ENCODE results near the gene ZNF430. TPM values are rescaled to one million over a fixed set of nuclear protein-coding genes. Genes with fewer than 3 reads are reported as not detected.
"Not testable (repeated sequence)": the region's sequence is repeated elsewhere in the genome, so short reads cannot be mapped to it uniquely, and the experiment has no call there.

The ZNF430 gene
- total RNA-seq (10 to 100 TPM; 18.7 to 20.5 TPM), polyA plus RNA-seq (57.4 TPM)

DNA sequence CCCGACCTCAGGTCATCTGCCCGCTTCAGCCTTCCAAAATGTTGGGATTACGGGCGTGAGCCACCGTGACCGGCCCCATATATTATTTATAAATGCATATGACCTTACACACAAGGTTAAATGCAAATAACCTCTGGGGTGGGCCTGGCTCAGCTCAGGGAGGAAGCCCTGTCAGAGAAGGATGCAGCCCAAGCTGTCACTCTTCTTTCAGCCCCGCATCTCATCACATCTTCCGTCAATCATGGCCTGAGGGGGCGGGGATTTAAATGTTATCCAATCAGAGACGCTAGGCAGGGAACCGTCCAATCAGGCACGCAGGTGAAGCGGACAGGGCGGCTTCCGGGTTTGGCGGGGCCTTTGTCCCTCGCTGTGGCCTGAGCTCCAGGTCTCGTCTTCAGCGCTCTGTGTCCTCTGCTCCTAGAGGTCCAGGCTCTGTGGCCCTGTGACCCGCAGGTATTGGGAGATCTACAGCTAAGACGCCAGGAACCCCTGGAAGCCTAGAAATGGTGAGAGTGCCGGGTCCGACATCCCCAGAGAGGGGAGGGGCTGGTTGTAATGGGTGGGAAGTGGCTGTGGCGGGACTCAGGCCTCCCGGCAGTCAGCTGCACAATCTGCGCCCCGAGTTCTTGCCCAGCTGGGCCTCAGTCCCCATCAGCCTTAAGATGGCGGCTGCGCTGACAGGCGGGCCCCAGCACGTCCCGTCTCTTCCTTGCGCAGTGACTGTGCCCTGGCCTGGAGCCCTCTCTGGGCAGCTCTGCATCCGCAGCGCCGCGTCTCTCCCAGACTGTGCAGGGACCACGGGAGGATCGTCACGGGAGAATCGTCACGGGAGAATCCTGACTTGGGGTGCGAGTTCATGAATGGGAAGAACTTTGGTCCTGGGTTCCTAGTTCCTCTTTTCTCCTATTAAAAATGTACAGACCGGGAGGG lies at the start of gene ZNF430:
ZNF430 (plus strand) TSS at position 360 of the 930 bp plus-strand sequence; CDS start at position 504, 144 bp downstream.
- Histone ChIP-seq H3K9me3 (ENCODE audit: low read length) (no peaks in the 10 kb centered on the region), H3K27me3 (ENCODE audit: insufficient read depth, low read length, poor library complexity, severe bottlenecking) (no peaks in the 10 kb centered on the region), H3K4me1 (ENCODE audit: insufficient read depth, low read length) (peaks cover 28% of the 10 kb centered on the region), H3K36me3 (ENCODE audit: insufficient read depth, low read length) (peaks cover 15% of the 10 kb centered on the region), H3K4me3 (ENCODE audit: low read length) (peak within 1 kb of the TSS; percentile 98), H3K27ac (ENCODE audit: low read depth, low read length) (peak within 1 kb of the TSS; percentile 98)
- DNase-seq, result peak; percentile 87 to 96 (median 92)
- H3K4me3 Mint-ChIP-seq, result peak within 1 kb of the TSS; percentile 99 to 100 (median 99)
- H3K9me3 Mint-ChIP-seq, result no peaks in the 10 kb centered on the region
- H3K27ac Mint-ChIP-seq, result peak within 1 kb of the TSS; percentile 97 to 100 (median 100)
- ChIA-PET CTCF (interaction anchor here (0.8 to 1.5 kb wide), 3 partner anchors 21 to 244 kb away, joined by 3 to 4 read pairs (median 3); partner anchors contain the start of gene ZNF66), POLR2A (interaction anchor here (0.6 to 2.1 kb wide), 11 partner anchors 21 to 1199 kb away, joined by 3 to 23 read pairs (median 5); partner anchors contain the start of genes ZNF429, ZNF431, ZNF506 and ZNF66)
- peaks cover 49 to 55% (median 55%) of the 10 kb centered on the region in 3 donors for H3K4me1 Mint-ChIP-seq
- peaks cover 8 to 47% (median 13%) of the 10 kb centered on the region in 3 donors for H3K36me3 Mint-ChIP-seq
- H3K27me3 Mint-ChIP-seq, result no peaks in the 10 kb centered on the region

DNA sequence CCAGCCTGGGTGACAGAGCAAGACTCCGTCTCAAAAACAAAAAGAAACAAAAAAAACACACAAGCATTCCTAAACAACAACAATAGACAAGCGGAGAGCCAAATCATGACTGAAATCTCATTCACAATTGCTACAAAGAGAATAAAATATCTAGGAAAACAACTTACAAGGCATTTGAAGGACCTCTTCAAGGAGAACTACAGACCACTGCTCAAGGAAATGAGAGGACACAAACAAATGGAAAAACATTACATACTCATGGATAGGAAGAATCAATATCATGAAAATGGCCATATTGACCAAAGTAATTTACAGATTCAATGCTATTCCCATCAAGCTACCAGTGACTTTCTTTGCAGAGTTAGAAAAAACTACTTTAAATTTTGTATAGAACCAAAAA lies 27.7 kb upstream of the ZNF430 start:
- H3K4me3 Mint-ChIP-seq; H3K27ac Mint-ChIP-seq; H3K36me3 ChIP-seq (ENCODE audit: insufficient read depth, low read length); H3K4me1 ChIP-seq (ENCODE audit: insufficient read depth, low read length); H3K27me3 ChIP-seq (ENCODE audit: insufficient read depth, low read length, poor library complexity, severe bottlenecking); H3K4me3 ChIP-seq (ENCODE audit: low read length); POLR2A ChIA-PET; DNase-seq; H3K27ac ChIP-seq (ENCODE audit: low read depth, low read length); H3K9me3 ChIP-seq (ENCODE audit: low read length); H3K27me3 Mint-ChIP-seq; H3K4me1 Mint-ChIP-seq; CTCF ChIA-PET: not testable (repeated sequence)
- Mint-ChIP-seq H3K9me3 (peaks cover 18 to 25% (median 20%) of the 10 kb centered on the region in 5 donors), H3K36me3 (peaks cover 0 to 18% (median 2%) of the 10 kb centered on the region in 3 donors)

DNA sequence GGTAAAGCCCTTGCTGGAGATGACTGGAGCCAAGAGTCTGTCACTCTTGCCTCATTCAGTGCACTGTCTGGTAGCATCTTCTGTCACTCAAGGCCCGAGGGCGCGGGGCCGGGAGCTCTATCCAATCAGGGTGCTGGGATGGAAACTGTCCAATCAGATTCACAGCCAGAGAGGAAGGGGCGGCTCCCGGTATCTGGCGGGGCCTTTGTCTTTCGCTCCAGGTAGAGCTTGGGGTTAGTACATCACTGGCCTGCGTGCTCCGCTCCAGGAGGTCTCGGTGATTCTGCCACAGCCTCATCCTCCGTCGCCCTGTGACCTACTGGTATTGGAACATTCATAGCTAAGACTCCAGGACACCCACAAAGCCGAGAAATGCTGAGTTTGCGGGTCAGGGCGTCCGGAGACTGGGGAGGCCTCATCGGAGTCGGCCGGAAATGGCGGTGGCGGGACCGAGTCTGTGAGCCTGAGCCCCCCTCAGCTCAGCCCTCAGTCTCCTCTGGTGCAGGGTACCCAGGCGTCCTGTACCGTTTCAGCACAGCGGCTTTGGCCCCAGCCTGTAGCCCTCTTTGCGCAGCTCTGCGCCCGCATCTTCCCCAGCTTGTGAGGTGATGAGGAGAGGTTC lies 20.6 kb upstream of the ZNF430 start:
- Mint-ChIP-seq H3K9me3 (no peaks in the 10 kb centered on the region), H3K4me1 (peaks cover 4 to 10% (median 7%) of the 10 kb centered on the region in 3 donors), H3K27ac (peak overlapping the region in 5 of 8 donors; percentile 32 to 84 (median 60)), H3K36me3 (no peaks in the 10 kb centered on the region), H3K27me3 (no peaks in the 10 kb centered on the region), H3K4me3 (peak overlapping the region; percentile 77 to 90 (median 87))
- ChIA-PET CTCF (interaction anchor here (1.0 to 1.3 kb wide), 5 partner anchors 20 to 483 kb away, joined by 3 to 4 read pairs (median 4); partner anchors contain the start of genes ZNF430, ZNF737 and ZNF85), POLR2A (interaction anchor here (0.6 to 1.7 kb wide), 3 partner anchors 21 to 828 kb away, joined by 3 to 23 read pairs (median 4); partner anchors contain the start of genes ZNF430 and ZNF85)
- H3K27ac ChIP-seq (ENCODE audit: low read depth, low read length), result no peak overlapping the region
- peak; percentile 75 to 91 (median 81) for DNase-seq
- H3K27me3 ChIP-seq (ENCODE audit: insufficient read depth, low read length, poor library complexity, severe bottlenecking), result no peaks in the 10 kb centered on the region
- H3K4me1 ChIP-seq (ENCODE audit: insufficient read depth, low read length), result peaks cover 5% of the 10 kb centered on the region
- H3K4me3 ChIP-seq (ENCODE audit: low read length), result peak overlapping the region; percentile 70
- no peaks in the 10 kb centered on the region for H3K36me3 ChIP-seq (ENCODE audit: insufficient read depth, low read length)
- H3K9me3 ChIP-seq (ENCODE audit: low read length), result no peaks in the 10 kb centered on the region

DNA sequence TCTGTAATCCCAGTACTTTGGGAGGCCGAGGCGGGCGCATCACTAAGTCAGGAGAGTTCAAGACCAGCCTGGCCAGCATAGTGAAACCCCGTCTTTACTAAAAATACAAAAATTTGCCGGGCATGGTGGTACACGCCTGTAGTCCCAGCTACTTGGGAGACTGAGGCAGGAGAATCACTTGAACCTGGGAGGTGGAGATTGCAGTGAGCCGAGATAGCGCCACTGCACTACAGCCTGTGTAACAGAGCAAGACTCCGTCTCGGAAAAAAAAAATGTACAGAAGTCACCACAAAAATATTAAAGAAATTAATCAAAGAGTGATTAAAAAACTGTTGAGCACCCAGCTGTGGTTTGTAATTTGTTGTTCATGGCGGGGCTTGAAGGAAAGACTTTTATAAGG lies 781 bp downstream of the ZNF430 start:
- Mint-ChIP-seq H3K27ac (peak overlapping the region; percentile 97 to 100 (median 100)), H3K36me3 (peaks cover 11 to 53% (median 19%) of the 10 kb centered on the region in 3 donors), H3K4me1 (peaks cover 52 to 62% (median 62%) of the 10 kb centered on the region in 3 donors), H3K4me3 (peak overlapping the region; percentile 99 to 100 (median 99))
- peaks cover 28% of the 10 kb centered on the region for H3K4me1 ChIP-seq (ENCODE audit: insufficient read depth, low read length)
- not testable (repeated sequence) for H3K27me3 ChIP-seq (ENCODE audit: insufficient read depth, low read length, poor library complexity, severe bottlenecking); DNase-seq; H3K9me3 ChIP-seq (ENCODE audit: low read length); H3K9me3 Mint-ChIP-seq; H3K27me3 Mint-ChIP-seq
- peak overlapping the region; percentile 98 for H3K4me3 ChIP-seq (ENCODE audit: low read length)
- H3K36me3 ChIP-seq (ENCODE audit: insufficient read depth, low read length), result peaks cover 15% of the 10 kb centered on the region
- ChIA-PET POLR2A (interaction anchor here (0.6 to 2.1 kb wide), 4 partner anchors 21 to 295 kb away, joined by 5 to 23 read pairs (median 8); partner anchors contain the start of genes ZNF431 and ZNF66), CTCF (interaction anchor here (1.1 to 1.5 kb wide), 2 partner anchors 22 to 245 kb away, joined by 3 to 4 read pairs; partner anchors contain the start of gene ZNF66)
- peak overlapping the region; percentile 98 for H3K27ac ChIP-seq (ENCODE audit: low read depth, low read length)

GRCh38 chr19:21022996-21023395 lies 2.5 kb downstream of the ZNF430 start:
- no peak for DNase-seq
- Histone ChIP-seq H3K27ac (ENCODE audit: low read depth, low read length) (no peak overlapping the region), H3K36me3 (ENCODE audit: insufficient read depth, low read length) (peaks cover 15% of the 10 kb centered on the region)

DNA sequence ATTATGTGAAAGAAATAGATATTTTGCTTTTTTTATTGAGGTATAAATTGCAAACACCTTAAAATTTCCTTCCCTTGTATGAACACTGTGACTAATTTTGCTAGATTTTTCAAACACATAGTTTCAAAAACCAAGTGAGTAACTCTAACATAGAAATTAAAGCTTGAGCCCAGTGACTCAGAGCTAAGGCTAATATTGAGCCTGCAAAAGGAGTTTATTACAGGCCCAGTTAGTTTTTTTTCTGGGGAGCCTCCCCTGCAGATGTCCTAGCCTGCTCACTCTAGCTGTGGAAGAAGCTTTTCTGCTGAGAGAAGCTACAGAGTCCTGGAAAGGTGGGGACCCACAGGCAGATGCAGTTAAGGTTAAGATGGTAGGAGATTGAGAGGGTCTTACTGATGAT lies 3.4 kb downstream of the ZNF430 start:
- H3K4me3 Mint-ChIP-seq, result peak overlapping the region in 4 of 7 donors; percentile 2 to 61 (median 34)

More at GRCh38 chr19:21022996-21023395, 2.5 kb downstream of the ZNF430 start:
- Mint-ChIP-seq H3K9me3 (no peaks in the 10 kb centered on the region), H3K27ac (peak overlapping the region; percentile 45 to 100 (median 85)), H3K27me3 (no peaks in the 10 kb centered on the region), H3K4me1 (peaks cover 67 to 79% (median 78%) of the 10 kb centered on the region in 3 donors), H3K36me3 (peaks cover 11 to 69% (median 30%) of the 10 kb centered on the region in 3 donors), H3K4me3 (peak overlapping the region in 6 of 7 donors; percentile 99 to 100 (median 99))
- H3K27me3 ChIP-seq (ENCODE audit: insufficient read depth, low read length, poor library complexity, severe bottlenecking), result no peaks in the 10 kb centered on the region
- H3K4me1 ChIP-seq (ENCODE audit: insufficient read depth, low read length), result peaks cover 39% of the 10 kb centered on the region
- no peak overlapping the region for H3K4me3 ChIP-seq (ENCODE audit: low read length)
- ChIA-PET POLR2A (no interaction called here), CTCF (no interaction called here)
- H3K9me3 ChIP-seq (ENCODE audit: low read length), result no peaks in the 10 kb centered on the region

DNA sequence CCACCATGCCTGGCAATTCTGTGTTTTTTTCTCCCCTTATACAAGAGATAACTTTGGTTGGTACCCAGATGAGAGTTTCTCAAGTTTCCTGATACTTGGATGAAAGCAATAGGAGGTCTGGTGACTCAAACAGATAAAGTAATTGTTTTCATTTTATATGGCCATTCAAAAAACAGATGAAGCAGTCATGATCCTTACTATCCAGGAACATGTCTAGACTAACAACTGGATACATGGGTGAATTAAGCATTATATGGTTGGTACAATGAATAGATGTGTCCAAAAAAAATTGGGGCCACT lies 8.5 kb downstream of the ZNF430 start:
- H3K4me3 Mint-ChIP-seq, result peak overlapping the region in 6 of 7 donors; percentile 6 to 64 (median 46)
- peaks cover 15 to 84% (median 34%) of the 10 kb centered on the region in 3 donors for H3K36me3 Mint-ChIP-seq
- Histone ChIP-seq H3K27ac (ENCODE audit: low read depth, low read length) (no peak overlapping the region), H3K27me3 (ENCODE audit: insufficient read depth, low read length, poor library complexity, severe bottlenecking) (no peaks in the 10 kb centered on the region), H3K36me3 (ENCODE audit: insufficient read depth, low read length) (peaks cover 11% of the 10 kb centered on the region), H3K9me3 (ENCODE audit: low read length) (no peaks in the 10 kb centered on the region), H3K4me1 (ENCODE audit: insufficient read depth, low read length) (peaks cover 26% of the 10 kb centered on the region), H3K4me3 (ENCODE audit: low read length) (no peak overlapping the region)
- ChIA-PET CTCF (no interaction called here), POLR2A (no interaction called here)
- peaks cover 61 to 85% (median 82%) of the 10 kb centered on the region in 3 donors for H3K4me1 Mint-ChIP-seq
- no peaks in the 10 kb centered on the region for H3K9me3 Mint-ChIP-seq
- no peak for DNase-seq
- peak overlapping the region; percentile 15 to 77 (median 60) for H3K27ac Mint-ChIP-seq
- H3K27me3 Mint-ChIP-seq, result no peaks in the 10 kb centered on the region

More for the DNA sequence above, 3.4 kb downstream of the ZNF430 start:
- no peaks in the 10 kb centered on the region for H3K27me3 ChIP-seq (ENCODE audit: insufficient read depth, low read length, poor library complexity, severe bottlenecking)
- Mint-ChIP-seq H3K4me1 (peaks cover 75 to 88% (median 87%) of the 10 kb centered on the region in 3 donors), H3K27me3 (no peaks in the 10 kb centered on the region), H3K9me3 (no peaks in the 10 kb centered on the region), H3K27ac (peak overlapping the region in 5 of 8 donors; percentile 11 to 45 (median 25)), H3K36me3 (peaks cover 14 to 77% (median 32%) of the 10 kb centered on the region in 3 donors)
- H3K9me3 ChIP-seq (ENCODE audit: low read length), result no peaks in the 10 kb centered on the region
- no peak overlapping the region for H3K4me3 ChIP-seq (ENCODE audit: low read length)
- ChIA-PET CTCF (no interaction called here), POLR2A (no interaction called here)
- H3K36me3 ChIP-seq (ENCODE audit: insufficient read depth, low read length), result peaks cover 15% of the 10 kb centered on the region
- peaks cover 48% of the 10 kb centered on the region for H3K4me1 ChIP-seq (ENCODE audit: insufficient read depth, low read length)
- no peak overlapping the region for H3K27ac ChIP-seq (ENCODE audit: low read depth, low read length)
- no peak for DNase-seq
